Measurements from ENCODE around the gene PROB1. TPM values are rescaled to one million over a fixed set of nuclear protein-coding genes. Genes with fewer than 3 reads are reported as not detected.

The PROB1 gene
- total and polyA plus RNA-seq, 2 of the 13 experiments (the other 11 are each of a cell fraction or from before 2014, with no cell fraction given): 0.69 to 1.1 TPM

GRCh38 chr5:139403418-139403786 lies 8.5 kb upstream of the PROB1 start (continued):
- TF ChIP-seq, protein P1, sequence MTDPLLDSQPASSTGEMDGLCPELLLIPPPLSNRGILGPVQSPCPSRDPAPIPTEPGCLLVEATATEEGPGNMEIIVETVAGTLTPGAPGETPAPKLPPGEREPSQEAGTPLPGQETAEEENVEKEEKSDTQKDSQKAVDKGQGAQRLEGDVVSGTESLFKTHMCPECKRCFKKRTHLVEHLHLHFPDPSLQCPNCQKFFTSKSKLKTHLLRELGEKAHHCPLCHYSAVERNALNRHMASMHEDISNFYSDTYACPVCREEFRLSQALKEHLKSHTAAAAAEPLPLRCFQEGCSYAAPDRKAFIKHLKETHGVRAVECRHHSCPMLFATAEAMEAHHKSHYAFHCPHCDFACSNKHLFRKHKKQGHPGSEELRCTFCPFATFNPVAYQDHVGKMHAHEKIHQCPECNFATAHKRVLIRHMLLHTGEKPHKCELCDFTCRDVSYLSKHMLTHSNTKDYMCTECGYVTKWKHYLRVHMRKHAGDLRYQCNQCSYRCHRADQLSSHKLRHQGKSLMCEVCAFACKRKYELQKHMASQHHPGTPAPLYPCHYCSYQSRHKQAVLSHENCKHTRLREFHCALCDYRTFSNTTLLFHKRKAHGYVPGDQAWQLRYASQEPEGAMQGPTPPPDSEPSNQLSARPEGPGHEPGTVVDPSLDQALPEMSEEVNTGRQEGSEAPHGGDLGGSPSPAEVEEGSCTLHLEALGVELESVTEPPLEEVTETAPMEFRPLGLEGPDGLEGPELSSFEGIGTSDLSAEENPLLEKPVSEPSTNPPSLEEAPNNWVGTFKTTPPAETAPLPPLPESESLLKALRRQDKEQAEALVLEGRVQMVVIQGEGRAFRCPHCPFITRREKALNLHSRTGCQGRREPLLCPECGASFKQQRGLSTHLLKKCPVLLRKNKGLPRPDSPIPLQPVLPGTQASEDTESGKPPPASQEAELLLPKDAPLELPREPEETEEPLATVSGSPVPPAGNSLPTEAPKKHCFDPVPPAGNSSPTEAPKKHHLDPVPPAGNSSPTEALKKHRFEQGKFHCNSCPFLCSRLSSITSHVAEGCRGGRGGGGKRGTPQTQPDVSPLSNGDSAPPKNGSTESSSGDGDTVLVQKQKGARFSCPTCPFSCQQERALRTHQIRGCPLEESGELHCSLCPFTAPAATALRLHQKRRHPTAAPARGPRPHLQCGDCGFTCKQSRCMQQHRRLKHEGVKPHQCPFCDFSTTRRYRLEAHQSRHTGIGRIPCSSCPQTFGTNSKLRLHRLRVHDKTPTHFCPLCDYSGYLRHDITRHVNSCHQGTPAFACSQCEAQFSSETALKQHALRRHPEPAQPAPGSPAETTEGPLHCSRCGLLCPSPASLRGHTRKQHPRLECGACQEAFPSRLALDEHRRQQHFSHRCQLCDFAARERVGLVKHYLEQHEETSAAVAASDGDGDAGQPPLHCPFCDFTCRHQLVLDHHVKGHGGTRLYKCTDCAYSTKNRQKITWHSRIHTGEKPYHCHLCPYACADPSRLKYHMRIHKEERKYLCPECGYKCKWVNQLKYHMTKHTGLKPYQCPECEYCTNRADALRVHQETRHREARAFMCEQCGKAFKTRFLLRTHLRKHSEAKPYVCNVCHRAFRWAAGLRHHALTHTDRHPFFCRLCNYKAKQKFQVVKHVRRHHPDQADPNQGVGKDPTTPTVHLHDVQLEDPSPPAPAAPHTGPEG (CRISPR knock-in tag; IDR thresholded peaks at IDR 0.05): no peak
- TF ChIP-seq ZNF282 (IDR thresholded peaks at IDR 0.05; ENCODE audit: partially characterized antibody) (no peak), DR1 (CRISPR knock-in tag; IDR thresholded peaks at IDR 0.05) (0 out of 2 replicates have a peak, but pooled peaks have one; percentile 2), ATF7 (IDR thresholded peaks at IDR 0.05) (peak; percentile 98), ATF7 (CRISPR knock-in tag; IDR thresholded peaks at IDR 0.05) (no peak), RNF2 (conservative IDR thresholded peaks at IDR 0.05; ENCODE audit: low read depth) (no peak), NONO (IDR thresholded peaks at IDR 0.05) (no peak), NONO (CRISPR knock-in tag; conservative IDR thresholded peaks at IDR 0.05) (peak; percentile 45; the same call in 1 of the 2 replicates), SETDB1 (CRISPR knock-in tag; IDR thresholded peaks at IDR 0.05; ENCODE audit: borderline replicate concordance) (no peak), TEAD3 (CRISPR knock-in tag; optimal IDR thresholded peaks at IDR 0.05; ENCODE audit: borderline replicate concordance) (no peak), BCL6 (CRISPR knock-in tag; IDR thresholded peaks at IDR 0.05) (no peak)
